Upper lobe of right lung (tissue), 1 donor: Measurements from ENCODE around the gene TBCD. TPM values are rescaled to one million over a fixed set of nuclear protein-coding genes. Genes with fewer than 3 reads are reported as not detected.
"Not testable (repeated sequence)": the region's sequence is repeated elsewhere in the genome, so short reads cannot be mapped to it uniquely, and the experiment has no call there.

Source experiments
- ATAC-seq: fragments of 200-7000 bp; cut with Tn5 transposase; one replicate; pipeline ENCODE4 v1.9.1; 2020; ENCODE audit warnings: mild to moderate bottlenecking, moderate library complexity
- DNase-seq: peaks from one replicate; pipeline ENCODE4 v3.0.0-alpha.2; 2020
- H3K27ac ChIP-seq: fragments of 200-600 bp; one replicate; pipeline ENCODE4 v1.8.0; 2022
- H3K27me3 ChIP-seq: fragments of 200-600 bp; one replicate; pipeline ENCODE4 v1.8.0; 2022; ENCODE audit warnings: mild to moderate bottlenecking
- H3K36me3 ChIP-seq: fragments of 200-600 bp; one replicate; pipeline ENCODE4 v1.8.0; 2022
- H3K4me1 ChIP-seq: fragments of 200-600 bp; one replicate; pipeline ENCODE4 v1.8.0; 2022
- H3K4me3 ChIP-seq: fragments of 200-600 bp; one replicate; pipeline ENCODE4 v1.8.0; 2022; ENCODE audit warnings: mild to moderate bottlenecking
- H3K9me3 ChIP-seq: fragments of 200-600 bp; one replicate; pipeline ENCODE4 v1.8.0; 2022
- CTCF ChIP-seq: fragments of 200-600 bp; IDR thresholded peaks from one replicate; pipeline ENCODE4 v1.8.0; 2022; ENCODE audit warnings: antibody characterized with exemption
- intact Hi-C: fragments of 100-400 bp; cut with DNase I; formaldehyde crosslinking; loops from one replicate; pipeline ENCODE4 v1.11.0; 2022
- total RNA-seq: library from RNA; stranded (reverse); fragmentation: NEBNext Ultra II Directional; extraction: Animal tissue kit (Norgen Biotek cat#: 25700); gene quantifications from one replicate; pipeline ENCODE4 v1.2.1, GENCODE V29; 2021
- donor health status: DM: no; HTN: yes; CAD: no; lungs with severe emphysema.

Gene TBCD
- total RNA-seq, 1 donor from 2014 or later, result 84.5 TPM

GRCh38 chr17:82960419-82961271, 208.8 kb downstream of the TBCD start:
- Histone ChIP-seq H3K4me1 (peaks cover 11% of the 10 kb centered on the region), H3K9me3 (no peaks in the 10 kb centered on the region), H3K4me3 (no peak overlapping the region), H3K36me3 (no peaks in the 10 kb centered on the region), H3K27ac (no peak overlapping the region), H3K27me3 (no peaks in the 10 kb centered on the region)
- ATAC-seq (no peak), DNase-seq (peak; percentile 63)
- no peak for TF ChIP-seq CTCF
- intact Hi-C loops, result no loop called here

- DNase-seq, result peak; percentile 60
Observed at GRCh38 chr17:82961366-82962162, 209.7 kb downstream of the TBCD start.

GRCh38 chr17:82962163-82962720, 210.4 kb downstream of the TBCD start:
- TF ChIP-seq CTCF, result no peak
- H3K4me1 ChIP-seq, result peaks cover 11% of the 10 kb centered on the region
- no peaks in the 10 kb centered on the region for H3K27me3 ChIP-seq
- no peak overlapping the region for H3K4me3 ChIP-seq
- H3K27ac ChIP-seq, result no peak overlapping the region
- H3K36me3 ChIP-seq, result no peaks in the 10 kb centered on the region
- intact Hi-C loops, result no loop called here
- no peak for ATAC-seq
- no peak for DNase-seq
- no peaks in the 10 kb centered on the region for H3K9me3 ChIP-seq

More at GRCh38 chr17:82961366-82962162, 209.7 kb downstream of the TBCD start:
- Histone ChIP-seq H3K27me3 (no peaks in the 10 kb centered on the region), H3K27ac (no peak overlapping the region), H3K36me3 (no peaks in the 10 kb centered on the region), H3K4me1 (peaks cover 11% of the 10 kb centered on the region), H3K9me3 (no peaks in the 10 kb centered on the region), H3K4me3 (no peak overlapping the region)
- intact Hi-C loops, result no loop called here
- ATAC-seq, result no peak
- no peak for TF ChIP-seq CTCF

- DNase-seq (peak; percentile 86), ATAC-seq (peak; percentile 92)
- H3K36me3 ChIP-seq, result no peaks in the 10 kb centered on the region
- H3K4me3 ChIP-seq, result peak overlapping the region; percentile 17
- no peaks in the 10 kb centered on the region for H3K27me3 ChIP-seq
- no peak overlapping the region for H3K27ac ChIP-seq
- H3K9me3 ChIP-seq, result no peaks in the 10 kb centered on the region
- peak; percentile 75 for TF ChIP-seq CTCF
- H3K4me1 ChIP-seq, result peaks cover 11% of the 10 kb centered on the region
- intact Hi-C loops, result no loop called here
Observed at GRCh38 chr17:82963104-82963950, 211.5 kb downstream of the TBCD start.

- intact Hi-C loops, ATAC-seq: not testable (repeated sequence)
- DNase-seq, result peak; percentile 51
Observed at GRCh38 chr17:82964451-82964850, 212.6 kb downstream of the TBCD start.

More at GRCh38 chr17:82964451-82964850, 212.6 kb downstream of the TBCD start:
- not testable (repeated sequence) for H3K27me3 ChIP-seq, H3K9me3 ChIP-seq, H3K27ac ChIP-seq, H3K4me3 ChIP-seq, H3K36me3 ChIP-seq
- H3K4me1 ChIP-seq, result peaks cover 11% of the 10 kb centered on the region
